H1 (cell line): ENCODE data around the gene SLPI. TPM values are rescaled to one million over a fixed set of nuclear protein-coding genes. Genes with fewer than 3 reads are reported as not detected.

Experiments used
- KDM4A ChIP-seq: IDR thresholded peaks from one replicate; pipeline ENCODE4 v1.7.1; 2012; ENCODE audit warnings: low read depth, mild to moderate bottlenecking, moderate library complexity, low read length, inconsistent platforms; ENCODE audit not compliant: severe bottlenecking
- RBBP5 ChIP-seq: IDR thresholded peaks from 2 replicates; pipeline ENCODE4 v1.7.1; 2012; ENCODE audit warnings: low read depth, mild to moderate bottlenecking, inconsistent platforms, low read length, moderate library complexity, borderline replicate concordance
- TEAD4 ChIP-seq: IDR thresholded peaks from 2 replicates; pipeline ENCODE4 v1.6.1; 2012; ENCODE audit warnings: low read depth, low read length, inconsistent platforms, mixed read lengths
- polyA plus RNA-seq, 7 experiments: library from polyadenylated mRNA; depleted of rRNA in 3 of 7; stranded (reverse) in 5 of 7; unstranded in 2 of 7; fragments of >200 nt in 5 of 7; fragments of 200-250 nt in 2 of 7; gene quantifications; 1 replicate in 5 of 7; 2 replicates in 1 of 7; 4 replicates in 1 of 7; pipeline versions ENCODE4 v1.2.1 to v1.2.3, GENCODE V29; 2011 to 2013; ENCODE audit warnings: missing spikeins in 2 of 7, mixed read lengths in 2 of 7
- total RNA-seq: library from RNA; stranded (reverse); fragmentation: NEBNext Ultra II Directional; extraction: Animal tissue kit (Norgen Biotek cat#: 25700); gene quantifications from 2 replicates; pipeline ENCODE4 v1.2.1, GENCODE V29; 2021

The SLPI gene
- total and polyA plus RNA-seq, 2 of the 8 experiments (the other 6 are each of a cell fraction or from before 2014, with no cell fraction given): not detected

- peak; percentile 99 for TF ChIP-seq KDM4A
- TF ChIP-seq RBBP5: peak; percentile 57; the same call in 1 of the 2 replicates
- TF ChIP-seq TEAD4: 0 out of 2 replicates have a peak, but pooled peaks have one; percentile 47
Measured at GRCh38 chr20:45293041-45294002, 39.0 kb upstream of the SLPI start (continued).
